A673 (cell line): ENCODE data around the gene WHRN. TPM values are rescaled to one million over a fixed set of nuclear protein-coding genes. Genes with fewer than 3 reads are reported as not detected.

Source experiments
- BruUV-seq: library from RNA; stranded (reverse); fragments of 400-500 nt; replicated peaks from 2 replicates; lab custom pipeline; 2021; lab: Mats Ljungman, UMichigan
- CTCF ChIA-PET: fragments of 300-600 bp; sonication (Branson Sonifier 250); formaldehyde crosslinking; loops from one replicate; lab custom pipeline; 2022; ENCODE audit warnings: antibody characterized with exemption; lab: Charles Lee
- POLR2A ChIA-PET: fragments of 300-600 bp; sonication (Branson Sonifier 250); formaldehyde crosslinking; loops from one replicate; lab custom pipeline; 2022; ENCODE audit warnings: antibody characterized with exemption; ENCODE audit not compliant: low non-redundant PET; lab: Charles Lee
- DNase-seq: peaks from one replicate; pipeline ENCODE4 v3.0.0-alpha.2; 2015; ENCODE audit warnings: low spot score
- H3K27ac ChIP-seq: fragments of 200-600 bp; sonication (generic); 2 replicates; pipeline ENCODE4 v1.5.1; 2016; ENCODE audit warnings: mixed run types, low read depth, mild to moderate bottlenecking, mixed read lengths, antibody characterized with exemption, low read length; ENCODE audit not compliant: poor library complexity, severe bottlenecking
- H3K27me3 ChIP-seq: fragments of 200-600 bp; sonication (generic); replicated peaks from 2 replicates; pipeline ENCODE4 v1.6.1; 2017; ENCODE audit warnings: mixed run types, low read depth, mild to moderate bottlenecking, mixed read lengths, antibody characterized with exemption, low read length; ENCODE audit not compliant: insufficient read depth, poor library complexity
- H3K36me3 ChIP-seq: fragments of 200-600 bp; sonication (generic); 2 replicates; pipeline ENCODE4 v1.6.1; 2016; ENCODE audit warnings: mixed run types, mild to moderate bottlenecking, mixed read lengths, antibody characterized with exemption, low read length; ENCODE audit not compliant: insufficient read depth, poor library complexity, severe bottlenecking
- H3K4me1 ChIP-seq: fragments of 200-600 bp; sonication (generic); 2 replicates; pipeline ENCODE4 v1.6.1; 2017; ENCODE audit warnings: mixed run types, mild to moderate bottlenecking, mixed read lengths, antibody characterized with exemption, low read length; ENCODE audit not compliant: insufficient read depth, poor library complexity, severe bottlenecking
- H3K4me3 ChIP-seq: fragments of 200-600 bp; sonication (generic); 2 replicates; pipeline ENCODE4 v1.5.1; 2016; ENCODE audit warnings: low read depth, mixed run types, mild to moderate bottlenecking, mixed read lengths, low read length; ENCODE audit not compliant: poor library complexity, severe bottlenecking
- H3K9me3 ChIP-seq: fragments of 200-600 bp; sonication (generic); 2 replicates; pipeline ENCODE4 v1.6.1; 2016; ENCODE audit warnings: mixed run types, low read depth, mild to moderate bottlenecking, mixed read lengths, antibody characterized with exemption, low read length; ENCODE audit not compliant: poor library complexity, severe bottlenecking
- CTCF ChIP-seq: fragments of 300-800, 200-600 bp; sonication (generic); conservative IDR thresholded peaks from 2 replicates; pipeline ENCODE4 v1.5.1; 2017; ENCODE audit warnings: low read depth, mild to moderate bottlenecking, antibody characterized with exemption, low read length, moderate library complexity, mixed read lengths
- EZH2 ChIP-seq: fragments of 200-600 bp; sonication (generic); IDR thresholded peaks from 2 replicates; pipeline ENCODE4 v1.6.1; 2017; ENCODE audit warnings: borderline replicate concordance, low read depth, mild to moderate bottlenecking, mixed read lengths, antibody characterized with exemption, low read length; ENCODE audit not compliant: poor library complexity, severe bottlenecking
- intact Hi-C: fragments of 100-400 bp; cut with micrococcal nuclease; formaldehyde crosslinking; loops from one replicate; pipeline ENCODE4 v1.10.0; 2022; ENCODE audit not compliant: unreplicated experiment
- total RNA-seq: library from RNA; stranded (reverse); gene quantifications from 2 replicates; pipeline ENCODE4 v1.2.3, GENCODE V29; 2021

WHRN gene
- total RNA-seq, 1 experiment from 2014 or later = 9.1 TPM

DNA sequence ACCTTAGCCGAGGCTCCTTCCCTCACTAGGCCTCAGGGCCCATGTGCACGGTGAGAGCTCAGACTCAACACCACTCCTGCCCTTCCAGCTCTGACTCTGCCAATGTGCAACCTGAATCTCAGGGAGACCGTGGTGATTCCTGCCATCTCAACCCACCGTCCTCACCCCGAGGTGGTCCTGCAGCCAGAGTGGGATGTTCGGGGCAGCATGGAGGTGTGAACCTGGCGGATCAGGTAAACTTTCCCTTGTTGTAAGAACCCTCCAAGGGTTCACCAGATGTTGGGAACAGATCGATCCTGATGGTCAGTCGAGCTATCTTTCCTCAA, 117.0 kb downstream of the WHRN start:
- TF ChIP-seq CTCF (no peak), EZH2 (no peak)
- H3K27me3 ChIP-seq = no peaks in the 10 kb centered on the region
- BruUV-seq = no TSS peak
- POLR2A ChIA-PET = interaction anchor here (0.6 kb wide), 1 partner anchor 195 kb away, joined by 3 read pairs; no protein-coding TSS in a partner anchor
- CTCF ChIA-PET = no interaction called here
- DNase-seq = no peak
- intact Hi-C loops = no loop called here
- no peaks in the 10 kb centered on the region for H3K9me3 ChIP-seq
- no peak overlapping the region for H3K4me3 ChIP-seq
- H3K36me3 ChIP-seq = peaks cover 5% of the 10 kb centered on the region
- H3K27ac ChIP-seq = peak overlapping the region; percentile 48
- peaks cover 24% of the 10 kb centered on the region for H3K4me1 ChIP-seq

DNA sequence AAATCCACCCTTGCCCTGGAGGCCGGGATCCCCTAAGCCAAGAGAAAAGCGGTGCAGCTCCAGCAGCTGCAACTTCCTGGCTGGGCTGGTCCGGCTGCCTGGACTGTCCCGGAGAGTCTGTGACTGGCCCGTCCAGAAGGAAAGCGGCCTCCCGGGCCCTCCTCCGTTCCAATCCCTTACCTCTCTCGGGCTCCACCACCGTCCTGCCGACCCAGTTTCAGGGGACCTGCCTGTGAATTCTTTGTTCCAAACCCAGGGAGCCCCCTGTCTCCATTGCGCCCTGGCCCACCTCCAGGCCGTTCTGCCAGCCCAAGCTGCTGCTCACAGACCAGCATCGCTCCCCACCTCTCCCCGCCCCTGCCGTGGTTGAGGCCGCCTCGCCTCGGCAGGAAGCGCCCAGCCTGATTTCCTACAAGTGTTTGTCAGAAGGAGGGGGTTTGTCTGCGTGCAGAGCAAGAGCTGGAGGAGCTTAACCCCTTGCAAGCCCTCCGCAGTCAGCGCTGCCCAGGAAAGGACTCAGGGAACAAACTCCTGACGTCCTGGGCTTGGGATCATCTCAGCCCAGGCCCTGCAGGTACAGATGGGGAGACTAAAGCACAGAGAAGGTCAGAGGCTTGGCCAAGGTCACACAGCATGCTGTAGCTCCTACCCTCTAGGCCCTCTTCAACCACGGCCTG, 117.5 kb downstream of the WHRN start, which contains the start of gene AKNA:
Gene AKNA (minus strand): TSS at position 303 of the 677 bp plus-strand sequence. CDS start 6,649 bp downstream, outside the sequence.
- intact Hi-C loops = no loop called here
- H3K4me1 ChIP-seq = peaks cover 26% of the 10 kb centered on the region
- H3K27ac ChIP-seq = peak within 1 kb of the TSS; percentile 48
- peak; percentile 40 for DNase-seq
- ChIA-PET CTCF (no interaction called here), POLR2A (interaction anchor here (0.6 kb wide), 1 partner anchor 194 kb away, joined by 3 read pairs; no protein-coding TSS in a partner anchor)
- H3K4me3 ChIP-seq = peak within 1 kb of the TSS; percentile 13
- peaks cover 5% of the 10 kb centered on the region for H3K36me3 ChIP-seq
- BruUV-seq = no TSS peak
- H3K27me3 ChIP-seq = no peaks in the 10 kb centered on the region
- H3K9me3 ChIP-seq = no peaks in the 10 kb centered on the region
- no peak for TF ChIP-seq CTCF
- no peak for TF ChIP-seq EZH2

DNA sequence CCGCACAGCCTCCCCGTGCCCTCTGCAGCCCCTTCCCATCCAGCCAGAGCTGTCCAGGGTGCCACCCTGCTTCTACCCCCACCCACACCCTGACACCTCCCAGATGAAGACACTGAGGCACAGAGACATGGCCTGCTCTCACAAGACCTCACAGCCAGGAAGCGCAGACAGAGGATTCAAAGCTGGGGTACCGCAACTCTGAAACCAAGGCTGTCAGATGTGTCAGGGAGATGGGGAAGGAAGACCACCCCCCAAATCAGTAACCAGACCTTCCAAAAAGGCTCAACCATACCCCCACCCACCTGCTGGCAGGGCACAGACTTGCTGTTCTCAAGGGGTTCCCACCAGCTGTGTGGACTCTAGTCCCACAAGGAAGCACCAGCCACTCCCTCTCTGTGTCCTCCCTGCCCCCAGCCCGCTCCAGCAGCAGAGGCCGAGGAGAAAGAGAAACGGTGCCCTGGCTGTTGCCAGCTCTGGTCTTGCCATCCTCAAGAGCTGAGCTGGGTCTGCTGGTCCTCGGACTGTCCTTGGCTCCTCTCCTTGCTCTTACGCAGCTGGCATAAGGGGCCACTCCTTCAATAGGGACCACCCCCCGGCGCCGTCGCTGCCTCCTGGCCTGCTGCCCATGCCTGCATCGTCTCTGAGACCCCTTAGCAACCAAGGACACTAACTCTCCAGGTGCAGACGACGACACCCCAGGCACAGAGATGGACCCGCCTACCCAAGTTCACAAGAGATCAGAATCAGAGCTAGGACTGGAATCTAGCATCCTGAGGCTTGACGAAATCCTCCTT, 118.2 kb downstream of the WHRN start:
- BruUV-seq = no TSS peak
- CTCF ChIA-PET = no interaction called here
- POLR2A ChIA-PET = interaction anchor here (0.6 kb wide), 1 partner anchor 976 kb away, joined by 4 read pairs; no protein-coding TSS in a partner anchor
- H3K27me3 ChIP-seq = no peaks in the 10 kb centered on the region
- peak overlapping the region; percentile 13 for H3K4me3 ChIP-seq
- peaks cover 5% of the 10 kb centered on the region for H3K36me3 ChIP-seq
- DNase-seq = no peak
- H3K9me3 ChIP-seq = no peaks in the 10 kb centered on the region
- peak overlapping the region; percentile 48 for H3K27ac ChIP-seq
- no peak for TF ChIP-seq EZH2
- TF ChIP-seq CTCF = no peak
- peaks cover 26% of the 10 kb centered on the region for H3K4me1 ChIP-seq
- intact Hi-C loops = no loop called here
